OCI-LY3 (cell line): Measurements from ENCODE around the gene ZNF836.

Experiments
- CTCF ChIP-seq: fragments of 200-600, 300-600 bp; sonication (generic); IDR thresholded peaks from 2 replicates; pipeline ENCODE4 v1.5.1; 2014; ENCODE audit warnings: antibody characterized with exemption, low read length, low read depth
- EZH2phosphoT487 ChIP-seq: fragments of 200-600 bp; shearing (Covaris generic); IDR thresholded peaks from 2 replicates; pipeline ENCODE4 v1.6.1; 2018; ENCODE audit warnings: antibody characterized with exemption, mixed run types, low read depth

DNA sequence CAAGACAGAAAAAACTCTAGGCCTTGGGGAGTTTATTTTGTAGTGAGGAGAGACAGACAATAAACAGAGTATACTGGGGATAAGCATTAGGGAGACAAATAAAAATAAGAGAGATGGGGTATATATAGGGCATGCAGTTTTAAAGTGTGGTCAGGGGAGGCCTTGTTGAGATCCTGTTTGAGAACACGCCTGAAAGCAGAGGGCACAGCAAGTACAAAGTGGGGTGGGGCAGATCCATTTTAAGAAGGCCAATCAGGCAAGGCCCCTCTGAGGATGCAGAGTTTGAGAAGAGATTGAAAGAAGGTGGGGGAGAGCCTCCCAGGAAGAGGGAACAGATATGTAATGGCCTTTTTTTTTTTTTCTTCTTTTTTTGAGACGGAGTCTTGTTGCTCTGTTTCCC is 20.5 kb upstream of the ZNF836 start:
- no peak for TF ChIP-seq CTCF
- TF ChIP-seq EZH2phosphoT487 = no peak
